HepG2 (cell line): ENCODE results near the gene TBC1D14. TPM values are rescaled to one million over a fixed set of nuclear protein-coding genes. Genes with fewer than 3 reads are reported as not detected.

Experiments used
- GRHL1 ChIP-seq: sonication (generic); formaldehyde crosslinking; conservative IDR thresholded peaks from 2 replicates; pipeline ENCODE4 v1.8.0; 2022; ENCODE audit warnings: missing genetic modification reagents
- GTF3A ChIP-seq: sonication (generic); formaldehyde crosslinking; conservative IDR thresholded peaks from 2 replicates; pipeline ENCODE4 v1.4.0; 2020; ENCODE audit warnings: mild to moderate bottlenecking, missing genetic modification reagents
- HMGXB4 ChIP-seq, 2 experiments: sonication (generic) in 1 of 2; formaldehyde crosslinking in 1 of 2; IDR thresholded peaks; 2 replicates each; pipeline versions ENCODE4 v1.4.0 to v1.6.1; 2018 to 2020; ENCODE audit warnings: missing genetic modification reagents in 2 of 2, borderline replicate concordance in 1 of 2, low read depth in 1 of 2, mild to moderate bottlenecking in 1 of 2, missing biosample characterization in 1 of 2
- KLF9 ChIP-seq: IDR thresholded peaks from 2 replicates; pipeline ENCODE4 v1.6.1; 2016; ENCODE audit warnings: low read depth
- MTA1 ChIP-seq: sonication (generic); formaldehyde crosslinking; IDR thresholded peaks from 2 replicates; pipeline ENCODE4 v1.4.0; 2020; ENCODE audit warnings: missing genetic modification reagents, mild to moderate bottlenecking, borderline replicate concordance
- SRSF9 ChIP-seq: fragments of 200-400 bp; formaldehyde crosslinking; IDR thresholded peaks from 2 replicates; pipeline ENCODE4 v1.6.1; 2018; ENCODE audit warnings: borderline replicate concordance, mild to moderate bottlenecking, low read depth, low read length; ENCODE audit not compliant: insufficient read depth, poor library complexity, severe bottlenecking
- ZNF407 ChIP-seq: sonication (generic); formaldehyde crosslinking; IDR thresholded peaks from one replicate; pipeline ENCODE4 v1.5.1; 2020; ENCODE audit warnings: mild to moderate bottlenecking, missing genetic modification reagents; ENCODE audit errors: not compliant biosample characterization
- ZNF574 ChIP-seq: sonication (generic); formaldehyde crosslinking; IDR thresholded peaks from 2 replicates; pipeline ENCODE4 v1.4.0; 2020; ENCODE audit warnings: missing genetic modification reagents
- ZNF691 ChIP-seq: sonication (generic); formaldehyde crosslinking; IDR thresholded peaks from 2 replicates; pipeline ENCODE4 v1.4.0; 2020; ENCODE audit warnings: missing genetic modification reagents, low read depth, mild to moderate bottlenecking, borderline replicate concordance
- ZNF724P ChIP-seq: sonication (generic); formaldehyde crosslinking; IDR thresholded peaks from 2 replicates; pipeline ENCODE4 v1.8.0; 2022; ENCODE audit warnings: missing genetic modification reagents, borderline replicate concordance
- polyA plus RNA-seq, 8 experiments: library from polyadenylated mRNA; depleted of rRNA in 3 of 8; stranded (reverse) in 7 of 8; unstranded in 1 of 8; fragments of >200 nt; fragmentation: Illumina TruSeq in 4 of 8; extraction: Trizol in 4 of 8; gene quantifications; 2 replicates each; pipeline versions ENCODE4 v1.2.1 to v1.2.3, GENCODE V29; 2011 to 2016; ENCODE audit warnings: low read depth in 4 of 8, missing spikeins in 1 of 8, mixed read lengths in 1 of 8; ENCODE audit not compliant: insufficient read depth in 1 of 8
- total RNA-seq, 5 experiments: library from RNA; depleted of rRNA; stranded (reverse); fragments of >200 nt; fragmentation: Illumina TruSeq; extraction: Trizol; gene quantifications; 2 replicates each; pipeline ENCODE4 v1.2.3, GENCODE V29; 2016; ENCODE audit warnings: low read depth in 1 of 5

Gene TBC1D14
- total and polyA plus RNA-seq, 2 of the 13 experiments (the other 11 are each of a cell fraction or from before 2014, with no cell fraction given) = 29.5 to 46.5 TPM

- no peak for TF ChIP-seq ZNF407
- no peak; the same call in 1 of the 2 replicates for TF ChIP-seq ZNF724P
- 0 out of 2 replicates have a peak, but pooled peaks have one; percentile 27 for TF ChIP-seq ZNF574 (CRISPR knock-in tag)
- TF ChIP-seq GTF3A = peak; percentile 89
- peak; percentile 80; the same call in 1 of the 2 replicates for TF ChIP-seq ZNF691
- no peak for TF ChIP-seq SRSF9
- no peak for TF ChIP-seq KLF9 (CRISPR knock-in tag)
- TF ChIP-seq GRHL1 (CRISPR knock-in tag) = no peak
- peak; percentile 86; the same call in 1 of the 2 replicates for TF ChIP-seq MTA1 (CRISPR knock-in tag)
- peak in 1 of 2 experiments; percentile 90; a peak in 3 of 4 replicates for TF ChIP-seq HMGXB4 (CRISPR knock-in tag; IDR thresholded peaks at IDR 0.05; ENCODE audit: borderline replicate concordance in 1 of 2, low read depth in 1 of 2)
These were observed 158.0 kb downstream of the TBC1D14 start, which contains the start of gene GRPEL1 (continued) for GRCh38 chr4:7067452-7068278.
